CD4-positive, alpha-beta T cell (primary cell): Measurements from ENCODE around the gene COL3A1. TPM values are rescaled to one million over a fixed set of nuclear protein-coding genes. Genes with fewer than 3 reads are reported as not detected.

Source experiments
- ATAC-seq: fragments of 200-7000 bp; cut with Tn5 transposase; one replicate; pipeline ENCODE4 v1.10.0; 2022; ENCODE audit warnings: mild to moderate bottlenecking; ENCODE audit not compliant: poor library complexity
- CTCF ChIA-PET: fragments of 350-600 bp; sonication (Branson Sonifier 250); formaldehyde crosslinking; loops from one replicate; lab custom pipeline; 2021; ENCODE audit warnings: antibody characterized with exemption, inconsistent platforms; lab: Charles Lee
- POLR2A ChIA-PET: fragments of 350-600 bp; sonication (Branson Sonifier 250); formaldehyde crosslinking; loops from one replicate; lab custom pipeline; 2021; ENCODE audit warnings: antibody characterized with exemption, inconsistent platforms; lab: Charles Lee
- DNase-seq, 14 experiments: peaks; one replicate each; pipeline ENCODE4 v3.0.0-alpha.2; 2013 to 2020; ENCODE audit warnings: mixed read lengths in 2 of 14
- H3K27ac ChIP-seq, 2 donors: one replicate each; pipeline versions ENCODE4 v1.5.1 to v1.7.0; 2013; ENCODE audit warnings: low read length in 2 of 2, low read depth in 1 of 2, mild to moderate bottlenecking in 1 of 2
- H3K27me3 ChIP-seq, 2 experiments: 1 replicate in 1 of 2; 2 replicates in 1 of 2; pipeline versions ENCODE4 v1.6.1 to v1.7.0; 2013; ENCODE audit warnings: low read length in 2 of 2, control low read depth in 1 of 2, mild to moderate bottlenecking in 1 of 2, moderate library complexity in 1 of 2; ENCODE audit not compliant: insufficient read depth in 2 of 2, control insufficient read depth in 1 of 2
- H3K36me3 ChIP-seq: one replicate; pipeline ENCODE4 v1.6.1; 2013; ENCODE audit warnings: low read length, control low read depth; ENCODE audit not compliant: insufficient read depth
- H3K4me1 ChIP-seq: one replicate; pipeline ENCODE4 v1.6.1; 2013; ENCODE audit warnings: low read length, control low read depth; ENCODE audit not compliant: insufficient read depth
- H3K4me3 ChIP-seq: one replicate; pipeline ENCODE4 v1.5.1; 2013; ENCODE audit warnings: mild to moderate bottlenecking, low read length, moderate library complexity
- H3K9me3 ChIP-seq, 2 experiments: 1 replicate in 1 of 2; 2 replicates in 1 of 2; pipeline versions ENCODE4 v1.6.1 to v1.7.0; 2013; ENCODE audit warnings: low read length in 2 of 2, mild to moderate bottlenecking in 2 of 2, control low read depth in 1 of 2, moderate library complexity in 1 of 2; ENCODE audit not compliant: control insufficient read depth in 1 of 2, insufficient read depth in 1 of 2
- H3K27ac Mint-ChIP-seq: one replicate; pipeline ENCODE4 v1.8.0; 2020; ENCODE audit warnings: mixed read lengths
- H3K27me3 Mint-ChIP-seq: one replicate; pipeline ENCODE4 v1.8.0; 2021; ENCODE audit warnings: mixed read lengths
- H3K36me3 Mint-ChIP-seq: one replicate; pipeline ENCODE4 v1.8.0; 2021; ENCODE audit warnings: low read depth, mixed read lengths
- H3K4me1 Mint-ChIP-seq: one replicate; pipeline ENCODE4 v1.8.0; 2021; ENCODE audit warnings: low read depth, mixed read lengths
- H3K4me3 Mint-ChIP-seq: one replicate; pipeline ENCODE4 v1.8.0; 2020; ENCODE audit warnings: mild to moderate bottlenecking, mixed read lengths
- H3K9me3 Mint-ChIP-seq: one replicate; pipeline ENCODE4 v1.8.0; 2020; ENCODE audit warnings: mixed read lengths
- intact Hi-C, 2 experiments: fragments of 100-400 bp; cut with DNase I in 1 of 2; cut with micrococcal nuclease in 1 of 2; formaldehyde crosslinking; loops; one replicate each; pipeline versions ENCODE4 v1.15.1 to v1.9.0; 2023 to 2025; cut with DNase I, micrococcal nuclease
- total RNA-seq, 174 experiments: library from RNA in 2 of 174; stranded (reverse) in 2 of 174; gene quantifications; one replicate each; pipeline ENCODE4 v1.2.3 and lab custom pipeline; 2021 to 2026
- TF ChIP-seq, protein P1 (sequence below): fragments of 200-600 bp; IDR thresholded peaks from one replicate; pipeline ENCODE4 v1.8.0; 2022; ENCODE audit warnings: antibody characterized with exemption, mild to moderate bottlenecking

Gene COL3A1
- total RNA-seq, 2 experiments from 2014 or later = not detected

DNA sequence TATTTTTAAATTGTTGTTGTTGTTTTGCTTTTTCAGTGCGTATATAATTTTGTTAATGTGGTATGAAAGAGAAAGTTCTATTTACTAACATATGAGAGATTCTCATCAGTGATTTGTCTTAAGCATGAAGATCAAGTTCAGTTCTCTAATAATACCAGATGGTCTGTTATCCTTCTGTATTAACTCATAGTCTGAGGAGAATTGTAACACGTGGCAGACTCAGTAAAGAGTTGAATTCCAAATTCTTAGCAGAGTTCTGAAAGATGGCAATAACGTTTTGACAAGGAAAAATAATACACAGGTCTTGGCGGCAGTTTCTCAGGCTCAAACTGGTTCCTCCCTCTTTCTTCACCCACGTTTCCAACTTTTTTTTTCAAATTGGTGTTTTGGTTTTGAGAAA is 17.2 kb upstream of the COL3A1 start:
- ChIA-PET POLR2A (no interaction called here), CTCF (no interaction called here)
- Histone ChIP-seq H3K4me3 (no peak overlapping the region), H3K36me3 (no peaks in the 10 kb centered on the region), H3K27me3 (no peaks in the 10 kb centered on the region), H3K4me1 (no peaks in the 10 kb centered on the region), H3K9me3 (no peaks in the 10 kb centered on the region), H3K27ac (no peak overlapping the region)
- ATAC-seq = no peak
- H3K9me3 Mint-ChIP-seq = peaks cover 2% of the 10 kb centered on the region
- no peak overlapping the region for H3K4me3 Mint-ChIP-seq
- no peak for DNase-seq
- peaks cover 5% of the 10 kb centered on the region for H3K27me3 Mint-ChIP-seq
- TF ChIP-seq, protein P1, sequence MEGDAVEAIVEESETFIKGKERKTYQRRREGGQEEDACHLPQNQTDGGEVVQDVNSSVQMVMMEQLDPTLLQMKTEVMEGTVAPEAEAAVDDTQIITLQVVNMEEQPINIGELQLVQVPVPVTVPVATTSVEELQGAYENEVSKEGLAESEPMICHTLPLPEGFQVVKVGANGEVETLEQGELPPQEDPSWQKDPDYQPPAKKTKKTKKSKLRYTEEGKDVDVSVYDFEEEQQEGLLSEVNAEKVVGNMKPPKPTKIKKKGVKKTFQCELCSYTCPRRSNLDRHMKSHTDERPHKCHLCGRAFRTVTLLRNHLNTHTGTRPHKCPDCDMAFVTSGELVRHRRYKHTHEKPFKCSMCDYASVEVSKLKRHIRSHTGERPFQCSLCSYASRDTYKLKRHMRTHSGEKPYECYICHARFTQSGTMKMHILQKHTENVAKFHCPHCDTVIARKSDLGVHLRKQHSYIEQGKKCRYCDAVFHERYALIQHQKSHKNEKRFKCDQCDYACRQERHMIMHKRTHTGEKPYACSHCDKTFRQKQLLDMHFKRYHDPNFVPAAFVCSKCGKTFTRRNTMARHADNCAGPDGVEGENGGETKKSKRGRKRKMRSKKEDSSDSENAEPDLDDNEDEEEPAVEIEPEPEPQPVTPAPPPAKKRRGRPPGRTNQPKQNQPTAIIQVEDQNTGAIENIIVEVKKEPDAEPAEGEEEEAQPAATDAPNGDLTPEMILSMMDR = no peak
- H3K36me3 Mint-ChIP-seq = no peaks in the 10 kb centered on the region
- intact Hi-C loops = no loop called here
- no peak overlapping the region for H3K27ac Mint-ChIP-seq
- H3K4me1 Mint-ChIP-seq = no peaks in the 10 kb centered on the region

DNA sequence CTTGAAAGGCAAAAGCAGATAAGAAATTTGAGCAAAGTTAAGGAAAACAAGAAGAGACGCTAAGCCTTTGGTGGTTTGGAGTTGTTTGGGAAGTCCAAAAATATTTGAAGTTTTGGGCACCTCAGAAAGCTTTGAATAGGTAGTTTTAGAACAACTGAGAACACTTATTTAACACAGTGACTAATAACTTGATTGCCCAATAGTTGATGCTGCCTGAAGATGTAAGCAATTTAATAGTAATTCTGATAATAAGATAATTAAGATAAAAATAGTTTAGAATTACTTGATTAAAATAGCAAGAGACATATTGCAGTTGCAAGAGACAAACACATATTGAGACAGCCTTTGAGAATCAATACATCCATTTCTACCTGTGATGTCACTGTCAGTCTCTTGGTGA is 16.5 kb upstream of the COL3A1 start:
- Mint-ChIP-seq H3K9me3 (peaks cover 2% of the 10 kb centered on the region), H3K36me3 (no peaks in the 10 kb centered on the region), H3K4me1 (no peaks in the 10 kb centered on the region), H3K27ac (no peak overlapping the region), H3K4me3 (no peak overlapping the region), H3K27me3 (peaks cover 5% of the 10 kb centered on the region)
- Histone ChIP-seq H3K27me3 (no peaks in the 10 kb centered on the region), H3K4me3 (no peak overlapping the region), H3K4me1 (no peaks in the 10 kb centered on the region), H3K36me3 (no peaks in the 10 kb centered on the region), H3K27ac (no peak overlapping the region), H3K9me3 (no peaks in the 10 kb centered on the region)
- TF ChIP-seq, protein P1 = no peak
- intact Hi-C loops = no loop called here
- ATAC-seq (no peak), DNase-seq (no peak)
- CTCF ChIA-PET = no interaction called here
- POLR2A ChIA-PET = no interaction called here

DNA sequence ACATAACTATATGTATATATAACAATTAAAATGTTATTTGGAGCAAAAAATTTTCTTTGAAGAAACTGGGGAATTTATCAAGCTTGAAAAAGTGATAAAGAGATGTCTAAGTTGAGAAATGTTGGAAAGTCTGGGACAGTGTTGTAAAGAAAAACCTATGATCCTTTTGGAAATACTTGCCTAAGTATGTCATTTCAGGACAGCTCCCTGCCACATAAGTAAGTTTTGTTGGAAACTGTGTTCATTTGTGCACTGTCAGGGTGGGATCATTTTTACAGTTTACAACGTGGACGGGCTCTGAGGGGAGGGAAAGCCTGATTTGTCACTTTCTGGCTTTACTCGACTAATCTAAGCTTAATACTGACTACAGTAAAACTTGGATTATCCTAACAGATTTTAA is 10.4 kb upstream of the COL3A1 start:
- CTCF ChIA-PET = no interaction called here
- Histone ChIP-seq H3K4me1 (no peaks in the 10 kb centered on the region), H3K27ac (no peak overlapping the region), H3K9me3 (no peaks in the 10 kb centered on the region), H3K27me3 (no peaks in the 10 kb centered on the region), H3K4me3 (no peak overlapping the region), H3K36me3 (no peaks in the 10 kb centered on the region)
- Mint-ChIP-seq H3K4me3 (no peak overlapping the region), H3K36me3 (no peaks in the 10 kb centered on the region), H3K9me3 (peaks cover 2% of the 10 kb centered on the region), H3K27me3 (peaks cover 5% of the 10 kb centered on the region), H3K27ac (no peak overlapping the region), H3K4me1 (no peaks in the 10 kb centered on the region)
- ATAC-seq (no peak), DNase-seq (no peak)
- POLR2A ChIA-PET = no interaction called here
- intact Hi-C loops = no loop called here
- TF ChIP-seq, protein P1 = no peak
